ENCODE data around the gene UBE2E2.

The UBE2E2 gene

DNA sequence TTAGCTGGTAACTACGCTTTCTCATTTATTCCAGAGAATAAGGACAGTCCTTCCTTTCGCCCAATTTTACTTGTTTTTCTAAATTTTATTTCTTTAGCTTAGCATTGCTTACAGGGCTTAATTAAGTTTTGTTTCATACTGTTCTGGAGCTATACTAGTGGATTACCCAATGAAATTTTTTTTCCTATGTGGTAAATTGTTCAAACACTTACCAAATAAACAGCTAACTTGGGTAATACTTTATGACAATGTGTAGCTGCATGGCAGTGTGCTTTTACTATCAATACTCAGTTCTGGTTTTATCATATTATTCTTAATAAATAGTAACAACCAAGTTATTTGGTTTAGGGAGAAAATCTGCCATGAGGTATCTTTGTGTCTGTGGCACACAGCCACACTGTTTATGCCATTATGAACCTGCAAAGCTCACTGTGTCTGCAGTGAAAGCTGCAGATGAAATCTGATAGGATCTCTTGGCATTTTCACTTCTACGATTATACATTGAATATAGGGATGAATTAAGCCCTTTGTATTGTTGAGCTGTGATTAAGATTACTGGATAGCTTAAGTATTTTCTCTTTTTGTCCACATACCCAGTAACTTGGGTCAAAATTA lies 37.2 kb downstream of the UBE2E2 start:
- DNase-seq (ENCODE audit: low read depth in 2 of 2), result no peak

DNA sequence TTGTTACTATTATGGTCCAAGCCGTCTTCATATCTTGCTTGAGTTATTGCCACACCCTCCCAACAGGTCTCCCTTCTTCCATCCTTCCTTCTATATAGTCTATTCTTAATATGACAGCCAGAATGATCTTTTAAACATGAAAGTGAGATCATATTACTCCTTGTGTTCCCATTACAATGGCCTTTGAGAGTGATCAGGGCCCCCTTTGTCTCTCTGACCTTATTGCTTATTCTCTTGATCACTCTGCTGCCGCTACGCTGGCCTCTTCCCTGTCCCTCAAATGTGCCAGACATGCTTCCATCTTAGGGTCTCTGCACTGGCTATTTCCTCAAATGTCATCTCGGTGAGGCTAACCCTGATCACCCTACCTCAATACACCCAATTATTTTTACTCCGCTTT lies 38.1 kb downstream of the UBE2E2 start:
- no peak for DNase-seq (ENCODE audit: low read depth in 2 of 2)

GRCh38 chr3:23242106-23242505 lies 39.0 kb downstream of the UBE2E2 start:
- no peak for DNase-seq (ENCODE audit: low read depth in 2 of 2)

GRCh38 chr3:23244324-23245041 lies 41.4 kb downstream of the UBE2E2 start:
- DNase-seq (ENCODE audit: low read depth in 2 of 2), result no peak

GRCh38 chr3:23246651-23247050 lies 43.5 kb downstream of the UBE2E2 start:
- no peak for DNase-seq (ENCODE audit: low read depth in 2 of 2)

GRCh38 chr3:23248594-23249131 lies 45.5 kb downstream of the UBE2E2 start:
- DNase-seq (ENCODE audit: low read depth in 2 of 2), result no peak

DNA sequence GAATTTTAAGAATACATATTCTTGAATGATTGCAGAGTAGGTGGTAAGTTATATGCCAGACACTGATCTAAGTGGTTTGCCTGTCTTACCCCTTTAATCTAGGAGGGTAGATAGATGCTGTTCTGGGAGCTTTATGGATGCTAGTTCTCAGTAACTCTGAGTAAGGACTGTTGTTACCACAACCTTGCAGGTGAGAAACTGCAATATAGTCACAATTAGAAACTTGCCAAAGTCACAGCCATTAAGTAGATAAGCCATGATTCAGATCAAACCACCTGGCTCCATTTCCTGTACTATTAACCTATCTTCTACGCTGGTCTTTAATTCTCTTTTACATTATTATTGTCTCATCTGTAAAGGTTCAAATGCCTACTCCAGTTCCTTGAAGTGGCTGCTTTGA lies 46.8 kb downstream of the UBE2E2 start:
- DNase-seq (ENCODE audit: low read depth in 2 of 2), result no peak

DNA sequence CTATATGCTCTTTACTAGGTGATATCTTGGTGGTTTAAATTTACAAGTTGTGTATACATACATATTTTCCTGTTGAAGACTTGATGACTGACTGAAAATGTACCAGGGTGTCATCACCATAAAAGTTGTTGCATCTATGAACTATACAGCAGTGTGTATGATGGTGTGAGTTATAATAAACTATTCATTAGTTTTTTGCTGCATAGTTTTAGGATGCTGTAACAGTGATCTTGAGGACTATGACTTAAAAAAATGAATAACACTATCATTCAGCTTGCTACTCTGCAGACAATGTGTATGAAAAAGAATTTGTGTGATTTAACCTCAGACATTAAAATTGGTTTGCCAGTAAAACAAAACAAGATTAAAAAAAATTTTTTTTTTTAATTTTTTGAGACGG lies 49.0 kb downstream of the UBE2E2 start:
- DNase-seq (ENCODE audit: low read depth in 2 of 2), result no peak

DNA sequence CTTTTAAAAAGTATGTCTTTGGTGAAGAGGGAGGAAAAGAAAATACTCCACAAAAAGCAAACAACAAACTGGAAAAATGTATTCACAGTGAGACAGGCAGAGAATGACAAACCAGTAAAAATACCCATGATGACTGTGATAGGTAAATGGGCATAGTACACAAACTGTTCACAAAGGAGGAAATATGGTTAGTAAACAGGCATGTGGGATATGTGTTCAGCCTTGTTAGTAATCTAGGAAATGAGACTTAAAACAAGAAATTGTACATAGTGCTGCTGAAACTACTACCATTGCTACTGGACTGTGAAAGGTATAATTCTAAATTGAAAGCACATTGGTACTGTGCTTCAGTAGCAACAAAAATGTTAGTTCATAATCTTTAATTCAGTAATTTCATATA lies 50.1 kb downstream of the UBE2E2 start:
- no peak for DNase-seq (ENCODE audit: low read depth in 2 of 2)

- no peak for DNase-seq (ENCODE audit: low read depth in 2 of 2)
Observed at GRCh38 chr3:23254282-23254681, 51.2 kb downstream of the UBE2E2 start.

GRCh38 chr3:23254835-23255234 lies 51.7 kb downstream of the UBE2E2 start:
- DNase-seq (ENCODE audit: low read depth in 2 of 2), result no peak

DNA sequence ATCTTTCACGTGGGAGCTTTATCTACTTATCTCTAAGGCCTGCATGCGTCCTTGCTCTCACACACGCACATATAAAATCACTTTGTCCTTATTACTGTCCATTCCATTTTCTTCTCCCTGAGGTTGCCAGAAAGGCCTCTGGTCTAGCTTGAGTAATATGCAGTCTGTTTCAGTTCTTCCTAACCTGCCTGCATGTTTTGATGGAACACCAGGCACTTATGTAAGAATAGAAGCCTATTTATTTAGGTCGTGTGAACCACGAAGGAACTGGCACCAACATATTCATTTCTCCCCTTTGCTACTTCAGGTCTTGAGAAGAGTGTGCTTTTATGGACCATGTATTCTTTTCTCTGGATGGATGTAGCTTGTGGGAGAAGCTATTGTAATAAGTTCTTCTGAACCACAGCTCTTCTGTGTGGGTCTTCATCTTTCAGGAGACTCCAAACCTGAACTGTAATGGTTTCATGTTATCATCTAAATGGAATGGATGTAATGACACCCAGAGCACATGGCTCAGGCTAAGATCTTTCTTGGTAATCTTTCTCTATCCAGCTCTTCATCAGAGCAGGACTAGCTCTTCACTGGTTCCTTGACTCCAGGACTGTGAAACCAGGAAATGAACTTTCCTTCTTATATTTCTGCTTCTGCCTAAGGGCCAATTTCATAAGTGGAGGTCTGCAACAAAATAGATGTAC lies 53.8 kb downstream of the UBE2E2 start:
- DNase-seq (ENCODE audit: low read depth in 2 of 2), result no peak

- DNase-seq (ENCODE audit: low read depth in 2 of 2), result no peak
Observed at GRCh38 chr3:23258110-23258509, 55.0 kb downstream of the UBE2E2 start.

DNA sequence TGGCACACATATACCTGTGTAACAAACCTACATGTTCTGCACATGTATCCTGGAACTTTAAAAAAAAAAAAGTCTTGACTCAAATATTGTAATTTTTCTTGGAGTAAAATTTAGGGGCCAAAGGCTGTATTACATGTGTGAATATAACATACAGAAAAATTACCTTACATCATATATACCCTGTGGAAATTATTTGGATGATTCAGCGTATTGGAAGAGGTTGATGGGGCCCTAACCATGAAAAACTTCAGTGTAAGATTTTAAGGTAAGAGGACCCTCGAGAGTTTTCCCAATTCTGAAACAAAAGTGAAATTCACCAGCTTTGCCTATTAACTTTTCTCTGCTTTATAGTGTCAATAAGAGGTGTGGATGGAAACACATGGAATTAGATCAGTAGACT lies 56.4 kb downstream of the UBE2E2 start:
- no peak for DNase-seq (ENCODE audit: low read depth in 2 of 2)

DNA sequence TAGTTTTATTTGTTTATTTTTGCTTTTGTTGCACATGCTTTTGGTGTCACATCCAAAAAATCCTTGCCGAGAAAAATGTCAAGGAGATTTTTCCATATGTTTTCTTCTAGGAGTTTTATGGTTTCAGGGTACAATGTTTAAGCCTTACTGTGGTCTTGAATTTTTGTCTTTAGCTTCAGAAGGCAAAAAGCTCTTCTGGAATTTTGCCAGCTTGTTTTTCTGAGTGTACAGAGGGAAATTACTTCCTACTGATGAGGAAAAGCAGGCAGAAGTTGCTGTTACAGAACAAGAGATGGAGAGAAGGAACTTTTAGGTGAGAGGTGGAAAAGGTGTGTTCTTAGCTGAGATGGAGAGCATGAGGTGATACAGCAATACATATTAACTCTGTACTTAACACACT lies 59.6 kb downstream of the UBE2E2 start:
- no peak for DNase-seq (ENCODE audit: low read depth in 2 of 2)

GRCh38 chr3:23263796-23264195 lies 60.7 kb downstream of the UBE2E2 start:
- DNase-seq (ENCODE audit: low read depth in 2 of 2), result no peak

DNA sequence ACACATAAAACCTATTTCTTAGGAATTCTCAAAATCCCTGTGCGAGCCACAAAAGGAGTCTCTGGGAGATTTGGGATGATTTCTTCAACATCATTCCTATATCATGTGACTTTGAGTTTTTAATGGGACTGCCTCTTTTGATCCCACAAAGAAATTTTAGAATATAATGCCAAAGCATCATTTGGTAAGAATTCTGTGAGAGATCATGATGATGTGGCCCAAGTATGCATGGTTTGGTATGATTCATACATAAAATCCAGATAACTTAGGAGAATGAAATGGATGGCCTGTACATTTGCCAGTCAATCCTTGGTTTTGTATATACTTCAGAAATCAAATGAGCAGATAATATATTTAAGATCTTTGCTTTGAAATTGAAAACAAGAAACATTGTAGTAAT lies 61.3 kb downstream of the UBE2E2 start:
- no peak for DNase-seq (ENCODE audit: low read depth in 2 of 2)

GRCh38 chr3:23270423-23270822 lies 67.3 kb downstream of the UBE2E2 start:
- DNase-seq (ENCODE audit: low read depth in 2 of 2), result no peak

DNA sequence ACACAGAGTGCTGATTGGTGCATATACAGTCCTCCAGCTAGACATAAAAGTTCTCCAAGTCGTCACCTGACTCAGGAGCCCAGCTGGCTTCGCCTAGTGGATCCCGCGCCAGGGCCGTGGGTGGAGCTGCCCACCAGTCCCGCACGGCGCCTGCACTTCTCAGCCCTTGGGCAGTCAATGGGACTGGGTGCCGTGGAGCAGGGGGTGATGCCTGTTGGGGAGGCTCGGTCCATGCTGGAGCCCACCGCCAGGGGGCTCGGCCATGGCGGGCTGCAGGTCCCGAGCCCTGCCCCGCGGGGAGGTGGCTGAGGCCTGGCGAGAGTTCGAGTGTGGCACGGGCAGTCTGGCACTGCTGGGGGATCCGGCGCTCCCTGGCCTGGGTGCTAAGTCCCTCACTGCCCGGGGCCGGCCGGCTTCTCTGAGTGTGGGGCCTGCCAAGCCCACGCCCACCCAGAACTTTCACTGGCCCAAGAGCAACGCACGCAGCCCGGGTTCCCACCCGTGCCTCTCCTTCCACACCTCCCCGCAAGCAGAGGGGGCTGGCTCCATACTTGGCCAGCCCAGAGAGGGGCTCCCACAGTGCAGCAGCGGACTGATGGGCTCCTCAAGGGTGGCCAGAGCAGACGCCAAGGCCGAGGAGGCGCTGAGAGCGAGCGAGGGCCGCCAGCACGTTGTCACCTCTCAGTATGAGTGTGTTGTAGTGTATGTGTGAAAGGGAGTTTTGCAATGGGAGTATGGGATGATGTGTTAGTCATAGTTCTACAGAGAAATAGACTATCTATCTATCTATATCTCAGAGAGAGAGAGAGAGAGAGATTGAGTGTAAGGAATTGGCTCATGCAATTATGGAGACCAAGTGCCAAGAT lies 69.0 kb downstream of the UBE2E2 start:
- no peak for DNase-seq (ENCODE audit: low read depth in 2 of 2)

GRCh38 chr3:23272820-23273219 lies 69.7 kb downstream of the UBE2E2 start:
- DNase-seq (ENCODE audit: low read depth in 2 of 2), result no peak

- DNase-seq (ENCODE audit: low read depth in 2 of 2), result no peak
Observed at GRCh38 chr3:23275061-23275460, 71.9 kb downstream of the UBE2E2 start.

- DNase-seq (ENCODE audit: low read depth in 2 of 2), result no peak
Observed at GRCh38 chr3:23275814-23276213, 72.7 kb downstream of the UBE2E2 start.
